Fibroblast of villous mesenchyme (primary cell): Measurements from ENCODE around the gene ADAM10. TPM values are rescaled to one million over a fixed set of nuclear protein-coding genes. Genes with fewer than 3 reads are reported as not detected.

ENCODE experiments used
- DNase-seq: peaks from one replicate; pipeline ENCODE4 v3.0.0-alpha.2; 2010; ENCODE audit warnings: low read depth
- H3K4me3 ChIP-seq: 2 replicates; pipeline ENCODE4 v1.5.1; 2011; ENCODE audit warnings: low read depth, mild to moderate bottlenecking, low read length
- total RNA-seq: library from RNA; depleted of rRNA; stranded (reverse); fragments of >200 nt; gene quantifications from 2 replicates; pipeline ENCODE4 v1.2.3, GENCODE V29; 2012
- TF ChIP-seq, protein P1 (sequence below): IDR thresholded peaks from 2 replicates; pipeline ENCODE4 v1.5.1; 2012; ENCODE audit warnings: low read depth, mild to moderate bottlenecking, low read length; ENCODE audit not compliant: insufficient read depth

The ADAM10 gene
- total RNA-seq, 1 donor, result 200 TPM

DNA sequence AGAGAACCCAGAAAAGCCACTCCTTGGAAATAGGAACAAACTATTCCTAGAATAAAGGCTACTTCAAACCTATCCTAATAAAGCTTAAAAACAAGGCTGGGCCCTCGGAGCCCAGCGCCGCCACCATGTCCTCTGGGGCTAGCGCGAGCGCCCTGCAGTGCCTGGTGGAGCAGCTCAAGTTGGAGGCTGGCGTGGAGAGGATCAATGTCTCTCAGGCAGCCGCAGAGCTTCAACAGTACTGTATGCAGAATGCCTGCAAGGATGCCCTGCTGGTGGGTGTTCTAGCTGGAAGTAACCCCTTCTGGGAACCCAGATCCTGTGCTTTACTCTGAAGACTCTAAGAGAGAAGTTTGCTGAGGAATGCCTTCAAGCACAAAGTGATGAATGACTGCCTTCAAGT, 63.2 kb downstream of the ADAM10 start:
- TF ChIP-seq, protein P1, sequence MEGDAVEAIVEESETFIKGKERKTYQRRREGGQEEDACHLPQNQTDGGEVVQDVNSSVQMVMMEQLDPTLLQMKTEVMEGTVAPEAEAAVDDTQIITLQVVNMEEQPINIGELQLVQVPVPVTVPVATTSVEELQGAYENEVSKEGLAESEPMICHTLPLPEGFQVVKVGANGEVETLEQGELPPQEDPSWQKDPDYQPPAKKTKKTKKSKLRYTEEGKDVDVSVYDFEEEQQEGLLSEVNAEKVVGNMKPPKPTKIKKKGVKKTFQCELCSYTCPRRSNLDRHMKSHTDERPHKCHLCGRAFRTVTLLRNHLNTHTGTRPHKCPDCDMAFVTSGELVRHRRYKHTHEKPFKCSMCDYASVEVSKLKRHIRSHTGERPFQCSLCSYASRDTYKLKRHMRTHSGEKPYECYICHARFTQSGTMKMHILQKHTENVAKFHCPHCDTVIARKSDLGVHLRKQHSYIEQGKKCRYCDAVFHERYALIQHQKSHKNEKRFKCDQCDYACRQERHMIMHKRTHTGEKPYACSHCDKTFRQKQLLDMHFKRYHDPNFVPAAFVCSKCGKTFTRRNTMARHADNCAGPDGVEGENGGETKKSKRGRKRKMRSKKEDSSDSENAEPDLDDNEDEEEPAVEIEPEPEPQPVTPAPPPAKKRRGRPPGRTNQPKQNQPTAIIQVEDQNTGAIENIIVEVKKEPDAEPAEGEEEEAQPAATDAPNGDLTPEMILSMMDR, result no peak
- H3K4me3 ChIP-seq, result no peak overlapping the region
- no peak for DNase-seq

DNA sequence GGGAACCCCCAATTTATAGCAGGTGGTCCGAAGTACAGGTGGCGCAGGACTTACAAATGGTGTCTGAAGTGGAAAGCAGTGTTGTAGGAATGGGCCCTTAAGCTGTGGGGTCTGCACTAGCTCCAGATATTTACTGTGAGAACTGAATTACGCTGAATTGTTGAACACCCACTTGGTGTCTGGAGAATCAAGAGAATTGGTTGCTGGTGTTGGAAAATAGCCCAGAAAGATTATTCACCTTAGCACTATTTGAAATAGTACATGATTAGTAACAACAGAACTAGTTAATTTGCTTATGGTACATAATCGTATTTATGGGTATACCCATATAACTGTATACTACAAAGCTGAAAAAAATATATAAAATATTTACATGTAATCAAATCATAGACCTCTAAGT, 64.8 kb downstream of the ADAM10 start:
- TF ChIP-seq, protein P1, result no peak

DNA sequence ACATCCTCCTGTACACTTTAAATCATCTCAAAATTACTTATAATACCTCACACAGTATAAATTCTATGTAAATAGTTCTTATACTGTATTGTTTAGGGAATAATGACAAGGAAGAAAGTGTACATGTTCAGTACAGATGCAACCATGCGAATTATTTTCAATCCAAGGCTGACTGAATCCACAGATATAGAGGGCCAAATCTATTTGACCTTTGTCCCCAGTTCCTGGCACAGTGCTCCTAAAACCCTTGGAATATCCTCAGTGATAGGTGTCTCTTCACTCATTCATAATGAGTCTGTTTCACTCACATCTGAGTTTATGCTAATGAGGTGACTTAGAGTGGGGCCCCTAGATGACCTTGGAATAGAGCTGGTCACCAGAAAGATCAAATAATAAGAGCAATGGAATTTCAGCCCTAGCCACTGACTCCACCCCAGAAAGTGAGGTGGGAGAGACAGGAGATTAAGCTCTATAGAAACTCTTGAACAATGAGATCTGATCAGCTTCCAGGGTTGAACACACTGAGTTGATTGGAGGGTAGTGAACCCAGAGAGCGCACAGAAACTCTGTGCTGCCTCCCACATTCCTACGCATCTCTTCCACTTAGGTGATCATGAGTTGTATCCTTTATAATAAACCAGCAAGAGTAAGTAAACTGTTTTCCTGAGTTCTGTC, 65.3 kb downstream of the ADAM10 start:
- no peak for DNase-seq
- H3K4me3 ChIP-seq, result no peak overlapping the region
- TF ChIP-seq, protein P1, result no peak

More for the DNA sequence above, 64.8 kb downstream of the ADAM10 start:
- H3K4me3 ChIP-seq, result no peak overlapping the region
- DNase-seq, result no peak

DNA sequence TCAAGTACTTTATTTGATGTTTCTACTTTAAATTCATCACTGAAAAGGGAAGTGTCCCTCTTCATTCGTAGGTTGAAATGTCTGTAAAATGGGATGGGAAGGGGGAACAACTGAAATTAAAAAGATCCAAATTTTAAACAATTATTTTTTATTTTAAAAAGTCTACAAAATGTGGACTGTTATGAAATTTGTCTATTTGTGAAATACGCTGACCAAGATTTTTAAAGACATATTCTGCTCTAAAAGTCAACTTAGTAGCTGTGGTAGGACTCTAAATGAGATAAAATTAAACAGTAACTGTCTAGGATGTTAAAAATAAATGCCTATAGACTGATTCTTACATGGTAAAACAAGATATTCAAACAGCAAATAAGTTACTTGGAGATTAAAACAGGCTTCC, 67.3 kb downstream of the ADAM10 start:
- H3K4me3 ChIP-seq, result no peak overlapping the region
- TF ChIP-seq, protein P1, result no peak
- DNase-seq, result no peak

DNA sequence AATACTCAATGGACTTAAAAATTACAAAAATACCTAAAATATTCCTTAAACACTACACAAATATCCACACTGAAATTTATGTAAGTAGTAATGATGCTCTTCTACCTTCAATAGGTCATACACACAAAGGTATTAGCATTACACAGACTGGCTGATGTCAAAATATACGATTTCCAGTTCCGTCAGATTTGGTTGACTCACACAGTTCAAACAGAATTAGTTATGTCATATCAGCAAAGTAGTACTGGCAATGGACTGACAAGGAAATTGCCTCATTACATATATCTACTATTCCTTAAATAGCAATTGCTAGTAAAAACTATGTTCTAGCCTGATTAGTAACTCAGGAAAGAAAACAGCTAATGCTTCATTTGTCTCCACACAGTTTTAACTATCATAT, 70.8 kb downstream of the ADAM10 start:
- H3K4me3 ChIP-seq, result no peak overlapping the region
- TF ChIP-seq, protein P1, result no peak
- no peak for DNase-seq

DNA sequence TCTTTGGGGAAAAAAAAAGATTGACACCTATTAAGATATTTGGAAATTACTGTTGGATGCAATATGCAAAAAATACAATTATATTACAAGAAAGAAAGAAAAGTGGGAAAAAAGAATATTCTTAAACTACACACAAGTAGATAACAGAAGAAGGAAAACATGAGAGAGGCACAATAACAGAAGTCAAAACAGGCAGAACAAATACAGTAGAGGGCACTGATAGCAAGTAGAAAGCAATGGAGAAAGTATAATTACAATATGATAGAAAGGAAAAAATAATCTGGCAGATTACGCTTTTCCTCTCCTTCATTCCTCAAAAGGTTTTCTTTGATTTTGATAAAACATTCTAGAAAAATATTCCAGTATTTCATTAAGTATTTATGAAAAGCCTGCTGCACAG, 72.1 kb downstream of the ADAM10 start:
- no peak overlapping the region for H3K4me3 ChIP-seq
- no peak for DNase-seq
- TF ChIP-seq, protein P1, result no peak

DNA sequence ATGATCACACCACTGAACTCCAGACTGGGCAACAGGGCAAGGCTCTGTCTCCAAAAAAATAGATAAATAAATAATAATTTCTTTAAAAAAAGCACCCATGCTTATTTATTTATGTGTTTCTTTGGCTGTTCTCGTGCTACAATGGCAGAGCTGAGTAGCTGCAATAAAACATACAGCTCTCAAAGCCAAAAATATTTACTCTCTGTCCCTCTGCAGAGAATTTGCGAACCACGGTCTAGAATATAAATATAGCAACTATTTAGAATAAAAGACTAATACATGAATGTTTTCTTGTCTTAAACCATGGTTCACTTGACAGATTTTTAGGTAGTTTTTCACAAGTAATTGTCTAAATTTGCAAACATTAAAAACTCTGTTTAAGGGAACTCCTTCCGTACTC, 72.7 kb downstream of the ADAM10 start:
- DNase-seq, result no peak
- no peak overlapping the region for H3K4me3 ChIP-seq
- TF ChIP-seq, protein P1, result no peak
